Activated naive CD4-positive, alpha-beta T cell (primary cell): Measurements from ENCODE around the gene DUOXA2.
"Not testable (repeated sequence)": the region's sequence is repeated elsewhere in the genome, so short reads cannot be mapped to it uniquely, and the experiment has no call there.

Experiments
- DNase-seq, 4 experiments: peaks; one replicate each; lab custom pipeline; 2025; lab: John Stamatoyannopoulos, UW

Gene DUOXA2

DNA sequence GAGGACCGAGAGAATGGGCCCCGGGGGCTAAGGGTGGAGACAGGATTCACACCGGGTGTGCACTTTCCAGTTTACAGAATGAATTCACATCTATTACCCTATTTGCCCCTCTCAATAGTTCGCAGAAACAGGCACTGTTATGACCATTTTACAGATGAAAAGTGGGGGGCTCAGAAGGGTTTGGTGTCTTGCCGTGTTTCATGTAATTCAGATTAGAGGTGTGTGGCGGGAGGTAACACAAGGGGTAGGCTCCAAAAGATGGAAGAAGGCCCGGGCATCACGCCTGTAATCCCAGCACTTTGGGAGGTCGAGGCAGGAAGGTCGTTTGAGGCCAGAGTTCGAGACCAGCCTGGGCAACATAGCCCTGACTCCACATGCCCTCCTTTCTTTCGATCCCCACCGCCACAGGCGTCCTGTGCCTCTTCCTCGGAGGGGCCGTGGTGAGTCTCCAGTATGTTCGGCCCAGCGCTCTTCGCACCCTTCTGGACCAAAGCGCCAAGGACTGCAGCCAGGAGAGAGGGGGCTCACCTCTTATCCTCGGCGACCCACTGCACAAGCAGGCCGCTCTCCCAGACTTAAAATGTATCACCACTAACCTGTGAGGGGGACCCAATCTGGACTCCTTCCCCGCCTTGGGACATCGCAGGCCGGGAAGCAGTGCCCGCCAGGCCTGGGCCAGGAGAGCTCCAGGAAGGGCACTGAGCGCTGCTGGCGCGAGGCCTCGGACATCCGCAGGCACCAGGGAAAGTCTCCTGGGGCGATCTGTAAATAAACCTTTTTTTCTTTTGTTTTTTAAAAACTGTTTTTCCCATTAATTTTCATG is 3.4 kb downstream of the DUOXA2 start:
- no peak for DNase-seq

GRCh38 chr15:45118131-45118588 is 4.0 kb downstream of the DUOXA2 start:
- peak; percentile 45 to 74 (median 58) for DNase-seq

GRCh38 chr15:45118996-45119395 is 4.9 kb downstream of the DUOXA2 start:
- no peak for DNase-seq

GRCh38 chr15:45120081-45120972 is 6.2 kb downstream of the DUOXA2 start:
- DNase-seq: no peak

DNA sequence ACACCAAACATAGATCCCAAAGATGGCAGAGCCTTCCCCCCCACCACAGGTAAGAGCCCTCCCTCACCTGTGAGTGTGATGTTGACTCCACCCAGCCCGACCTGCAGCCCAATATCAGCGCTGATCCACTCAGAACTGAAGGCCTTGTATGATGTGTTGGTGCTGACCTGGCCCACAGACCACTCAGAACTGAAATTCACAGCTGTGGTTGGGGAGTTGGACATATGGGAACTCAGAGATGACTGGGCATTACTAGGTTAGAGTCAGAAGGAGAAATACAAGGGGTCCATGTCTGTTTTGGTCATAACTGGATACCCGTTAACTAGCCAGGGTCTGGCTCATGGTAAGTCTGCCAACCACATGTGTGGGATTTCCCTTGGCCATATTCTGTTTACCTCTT is 6.9 kb downstream of the DUOXA2 start:
- DNase-seq: no peak

- no peak for DNase-seq
Measured at GRCh38 chr15:45121706-45122417, 7.7 kb downstream of the DUOXA2 start.

GRCh38 chr15:45122719-45123118 is 8.6 kb downstream of the DUOXA2 start:
- DNase-seq: no peak

GRCh38 chr15:45123397-45123796 is 9.3 kb downstream of the DUOXA2 start:
- no peak for DNase-seq

DNA sequence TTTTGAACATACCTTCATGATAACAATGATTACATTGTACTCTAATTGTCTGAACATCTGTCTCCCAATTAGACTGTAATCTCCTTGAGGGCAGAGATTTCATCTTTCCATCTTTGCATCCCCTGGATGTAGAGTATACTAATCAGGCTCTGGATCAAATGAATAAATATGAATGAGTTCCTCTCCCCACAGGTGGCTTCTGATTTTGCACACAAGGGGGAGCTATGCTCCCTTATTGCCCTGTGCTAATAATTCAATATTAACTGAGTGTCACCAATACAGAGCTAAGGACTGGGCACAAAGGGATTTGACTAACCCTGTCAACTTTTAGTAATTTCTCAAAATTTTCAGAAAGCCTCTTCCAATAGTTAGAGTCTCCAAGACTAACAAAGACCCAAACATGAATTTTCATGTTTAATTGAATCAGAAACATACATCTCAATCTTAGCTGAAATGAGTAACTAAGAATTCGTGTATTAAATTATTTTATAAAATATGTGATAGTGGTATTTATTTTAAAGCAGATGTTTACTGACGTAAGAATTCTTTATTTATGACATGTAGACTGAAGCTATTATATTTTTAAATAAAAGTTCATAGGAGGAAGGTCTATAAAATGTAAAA is 12.5 kb downstream of the DUOXA2 start:
- DNase-seq: peak in 1 of 4 experiments; percentile 10

GRCh38 chr15:45128971-45129639 is 15.0 kb downstream of the DUOXA2 start:
- DNase-seq: no peak

- peak in 1 of 4 experiments; percentile 32 for DNase-seq
Measured at GRCh38 chr15:45129651-45130129, 15.6 kb downstream of the DUOXA2 start, which contains the start of the genes DUOX1 and DUOXA1. Gene DUOX1 (plus strand): TSS chr15:45129994. CDS start chr15:45131967, 1,973 bp downstream. Gene DUOXA1 (minus strand): TSS chr15:45129879. CDS start chr15:45123014, 6,865 bp downstream.

DNA sequence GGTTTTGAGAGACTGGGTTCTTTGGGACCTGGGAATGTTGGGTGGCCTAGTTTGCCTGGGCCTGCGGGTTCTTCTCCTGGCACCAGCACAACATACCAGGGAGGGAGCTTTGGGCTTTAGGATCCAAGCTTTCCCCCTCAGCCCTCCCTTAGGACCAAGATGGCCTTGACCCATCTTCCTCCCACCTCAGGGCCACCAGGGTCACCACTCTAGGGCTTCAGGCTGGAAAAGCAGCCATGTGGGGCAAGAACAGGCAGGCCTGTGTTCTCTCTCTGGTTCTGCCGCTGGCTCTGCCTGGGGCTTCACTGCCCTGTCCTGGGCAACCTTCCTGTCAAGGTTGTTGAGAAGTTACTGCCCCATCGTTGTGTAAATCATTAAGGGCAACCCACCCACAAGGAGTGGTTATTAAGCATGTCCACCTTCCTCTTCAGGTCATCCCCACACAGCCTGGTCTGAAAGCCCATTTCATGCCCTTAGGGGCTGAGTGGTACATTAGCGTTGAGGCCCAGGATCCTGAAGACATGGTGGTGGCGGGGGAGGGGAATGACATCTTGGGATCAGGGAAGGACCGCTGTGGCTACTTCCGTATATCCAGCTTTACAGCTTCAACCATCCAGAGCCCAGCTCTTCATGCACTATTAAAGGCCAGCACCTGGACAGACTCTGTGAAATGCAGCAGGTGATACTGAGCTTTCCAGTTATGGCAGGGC is 16.3 kb downstream of the DUOXA2 start:
- no peak for DNase-seq

DNA sequence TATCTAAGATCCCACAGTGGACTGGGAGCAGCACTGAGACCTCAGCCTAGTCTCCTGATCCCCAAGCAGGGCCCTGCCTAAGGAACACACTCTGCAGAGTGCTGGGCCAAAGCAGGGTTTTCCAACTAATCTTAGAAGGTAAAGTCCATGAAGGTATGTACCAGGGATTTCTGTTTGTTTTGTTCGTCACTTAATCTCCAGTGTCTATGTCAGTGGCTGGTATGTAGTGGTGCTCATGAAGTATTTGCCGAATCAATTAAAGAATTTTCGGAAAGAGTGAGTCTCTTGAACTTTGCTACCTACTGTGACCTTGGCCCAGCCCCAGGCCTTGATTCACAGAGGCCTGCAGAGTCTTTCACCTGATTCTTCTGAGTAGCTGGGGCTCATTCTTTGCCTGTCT is 17.4 kb downstream of the DUOXA2 start:
- DNase-seq: no peak

GRCh38 chr15:45132844-45133560 is 18.9 kb downstream of the DUOXA2 start:
- DNase-seq: no peak

DNA sequence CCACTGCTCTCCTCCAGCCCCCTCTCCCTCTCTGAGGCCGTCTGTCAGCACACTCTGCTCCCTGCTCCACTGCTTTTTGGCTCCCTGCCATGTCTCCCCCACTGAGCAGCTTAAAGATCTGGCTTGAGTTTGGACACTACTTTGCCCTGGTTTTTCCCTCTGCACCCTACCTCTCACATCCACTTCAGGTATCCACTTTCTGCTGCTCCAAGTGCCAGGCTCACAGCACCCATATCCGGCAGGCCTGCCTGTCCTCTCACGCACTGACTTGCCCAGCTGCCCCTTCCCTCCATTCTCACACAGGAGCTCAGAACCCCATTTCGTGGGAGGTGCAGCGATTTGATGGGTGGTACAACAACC is 19.4 kb downstream of the DUOXA2 start:
- DNase-seq: no peak

DNA sequence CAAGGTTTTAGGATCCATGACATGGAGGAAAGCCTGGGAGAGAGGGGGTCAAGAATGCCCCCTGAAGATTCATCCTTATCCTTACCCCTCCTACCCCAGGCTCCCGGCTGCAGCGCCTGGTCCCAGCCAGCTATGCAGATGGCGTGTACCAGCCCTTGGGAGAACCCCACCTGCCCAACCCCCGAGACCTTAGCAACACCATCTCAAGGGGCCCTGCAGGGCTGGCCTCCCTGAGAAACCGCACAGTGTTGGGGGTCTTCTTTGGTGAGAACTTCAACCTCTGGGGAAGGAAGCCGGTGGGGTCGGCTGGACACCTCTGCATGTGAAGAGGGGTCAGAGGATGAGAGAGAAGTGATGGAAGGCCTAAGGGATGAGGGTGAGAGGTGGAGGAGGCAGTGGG is 19.9 kb downstream of the DUOXA2 start:
- DNase-seq: no peak

GRCh38 chr15:45134682-45135604 is 20.8 kb downstream of the DUOXA2 start:
- DNase-seq: no peak

- not testable (repeated sequence) for DNase-seq
Measured at GRCh38 chr15:45135705-45136377, 21.7 kb downstream of the DUOXA2 start.
